ENCODE measurements around the gene CYP11A1.

The CYP11A1 gene

GRCh38 chr15:74332611-74333010 lies 34.8 kb downstream of the CYP11A1 start:
- no peak for DNase-seq (ENCODE audit: insufficient read length, low spot score)
- TF ChIP-seq SPI1 (IDR thresholded peaks at IDR 0.05; ENCODE audit: low read depth, low read length) (no peak), POLR2AphosphoS5 (IDR thresholded peaks at IDR 0.05; ENCODE audit: low read depth, low read length) (no peak), POLR2A (IDR thresholded peaks at IDR 0.05; ENCODE audit: low read depth, low read length) (no peak), PAX5 (IDR thresholded peaks at IDR 0.05; ENCODE audit: insufficient read depth, low read length, severe bottlenecking) (no peak)
- no peak for FAIRE-seq

DNA sequence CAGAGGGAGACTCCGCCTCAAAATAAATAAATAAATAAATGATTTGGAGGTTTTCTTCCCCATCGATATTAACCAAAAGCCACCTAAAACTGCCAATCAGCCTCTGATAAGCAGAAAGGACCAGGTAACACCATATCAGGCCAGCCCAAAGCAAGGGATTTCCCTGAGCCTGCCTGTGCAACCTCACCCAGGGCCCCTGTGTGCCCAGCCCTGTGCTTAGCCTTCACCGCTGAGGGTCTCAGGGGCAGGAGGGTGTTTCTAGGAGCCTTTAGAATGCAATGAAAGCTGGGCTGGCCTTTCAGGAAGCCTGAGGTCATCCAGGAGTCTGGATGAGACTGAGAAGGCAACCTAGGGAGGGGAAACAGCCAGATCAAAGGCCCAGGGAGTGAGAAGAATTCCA lies 35.4 kb downstream of the CYP11A1 start:
- no peak for TF ChIP-seq POLR2AphosphoS5 (IDR thresholded peaks at IDR 0.05; ENCODE audit: low read depth, low read length)
- TF ChIP-seq SPI1 (IDR thresholded peaks at IDR 0.05; ENCODE audit: low read depth, low read length), result no peak
- TF ChIP-seq POLR2A (IDR thresholded peaks at IDR 0.05; ENCODE audit: low read depth, low read length), result no peak
- TF ChIP-seq TAF1 (IDR thresholded peaks at IDR 0.05; ENCODE audit: low read depth, low read length), result no peak
- TF ChIP-seq PAX5 (IDR thresholded peaks at IDR 0.05; ENCODE audit: insufficient read depth, low read length, severe bottlenecking), result no peak
- no peak for TF ChIP-seq POU2F2 (IDR thresholded peaks at IDR 0.05; ENCODE audit: low read depth, low read length)
- no peak for DNase-seq (ENCODE audit: insufficient read length, low spot score)
- no peak for FAIRE-seq

DNA sequence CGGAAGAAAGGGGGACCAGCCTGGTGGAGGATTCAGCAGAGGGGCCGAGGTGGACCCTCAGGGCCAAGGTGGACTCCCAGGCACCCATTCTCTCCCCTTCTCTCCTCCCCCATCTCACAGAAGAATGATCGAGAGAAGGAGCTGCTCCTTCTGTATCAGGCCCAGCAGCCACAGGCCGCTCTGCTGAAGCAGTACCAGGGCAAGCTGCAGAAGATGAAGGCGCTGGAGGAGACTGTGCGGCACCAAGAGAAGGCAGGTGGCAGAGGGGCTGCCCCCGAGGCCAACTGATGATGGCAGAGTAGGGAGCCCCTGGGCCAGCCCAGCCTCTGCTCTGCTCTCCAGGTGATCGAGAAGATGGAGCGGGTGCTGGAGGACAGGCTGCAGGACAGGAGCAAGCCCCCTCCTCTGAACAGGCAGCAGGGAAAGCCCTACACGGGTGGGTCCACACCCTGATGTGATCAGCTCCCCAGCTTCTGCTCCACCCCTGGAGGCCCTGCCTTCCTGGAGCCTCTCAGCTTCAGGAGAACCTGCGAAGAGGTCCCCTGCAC lies 36.5 kb downstream of the CYP11A1 start:
- DNase-seq (ENCODE audit: insufficient read length, low spot score) (no peak), FAIRE-seq (no peak)
- TF ChIP-seq POLR2A (IDR thresholded peaks at IDR 0.05; ENCODE audit: low read depth, low read length) (no peak), POU2F2 (IDR thresholded peaks at IDR 0.05; ENCODE audit: low read depth, low read length) (no peak), PAX5 (IDR thresholded peaks at IDR 0.05; ENCODE audit: insufficient read depth, low read length, severe bottlenecking) (no peak), POLR2AphosphoS5 (IDR thresholded peaks at IDR 0.05; ENCODE audit: low read depth, low read length) (no peak), SPI1 (IDR thresholded peaks at IDR 0.05; ENCODE audit: low read depth, low read length) (no peak), TAF1 (IDR thresholded peaks at IDR 0.05; ENCODE audit: low read depth, low read length) (no peak)

DNA sequence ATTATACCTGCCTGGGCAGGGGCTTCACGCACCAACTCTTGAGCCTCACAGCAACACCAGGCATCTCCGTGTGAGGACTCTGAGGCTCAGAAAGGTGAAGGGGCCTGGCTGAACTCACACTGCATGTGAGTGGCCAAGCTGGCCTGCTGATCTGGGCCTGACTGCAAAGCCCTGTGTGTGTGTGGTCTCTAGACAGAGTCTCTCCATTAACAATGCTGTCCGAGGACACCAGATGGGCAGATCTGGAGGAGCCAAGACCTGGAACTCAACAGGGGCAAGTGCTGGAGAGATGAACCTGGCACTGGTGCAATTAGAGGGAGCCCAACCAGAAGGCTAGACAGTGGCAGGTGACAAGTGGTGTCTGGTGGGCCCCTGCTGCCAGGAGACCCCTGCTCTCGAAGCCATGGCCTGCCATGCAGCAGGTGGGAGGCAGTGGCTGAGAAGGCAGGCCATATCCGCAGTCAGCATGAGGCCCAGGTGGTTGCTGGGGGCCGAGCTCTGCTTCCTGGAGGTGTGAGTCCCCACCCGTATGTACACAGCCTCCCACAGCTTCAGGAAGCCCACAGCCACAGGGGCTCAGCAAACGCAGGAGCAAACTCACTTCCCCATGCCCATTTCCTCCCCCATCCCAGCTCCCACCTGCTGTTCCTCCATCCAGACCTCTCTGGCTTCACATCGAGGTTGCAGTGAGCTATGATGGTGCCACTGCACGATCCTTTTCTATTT lies 39.0 kb downstream of the CYP11A1 start:
- no peak for FAIRE-seq
- TF ChIP-seq PAX5 (IDR thresholded peaks at IDR 0.05; ENCODE audit: insufficient read depth, low read length, severe bottlenecking) (no peak), SPI1 (IDR thresholded peaks at IDR 0.05; ENCODE audit: low read depth, low read length) (no peak), POLR2A (IDR thresholded peaks at IDR 0.05; ENCODE audit: low read depth, low read length) (no peak)

DNA sequence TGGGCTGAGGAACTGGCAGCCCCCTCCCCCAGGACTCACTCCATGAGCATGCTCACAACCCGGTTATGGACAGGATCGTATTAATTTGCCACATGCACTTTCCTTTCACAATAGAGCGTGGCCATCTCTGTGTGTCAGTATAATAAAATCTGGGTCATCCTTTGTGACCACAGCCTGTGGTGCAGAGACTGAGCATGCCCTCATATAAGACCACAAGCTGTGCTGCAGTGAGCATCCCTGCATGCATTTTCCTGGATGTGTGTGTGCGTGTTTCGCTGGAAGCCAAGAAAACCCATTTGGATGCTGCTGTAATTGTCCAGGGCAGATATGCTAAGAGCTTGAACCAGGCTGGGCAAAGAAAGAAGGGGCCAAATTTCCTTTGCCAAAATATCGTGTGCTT lies 39.7 kb downstream of the CYP11A1 start:
- TF ChIP-seq POLR2A (IDR thresholded peaks at IDR 0.05; ENCODE audit: low read depth, low read length), result no peak
- no peak for TF ChIP-seq SPI1 (IDR thresholded peaks at IDR 0.05; ENCODE audit: low read depth, low read length)
- TF ChIP-seq POLR2AphosphoS5 (IDR thresholded peaks at IDR 0.05; ENCODE audit: low read depth, low read length), result no peak
- no peak for TF ChIP-seq POU2F2 (IDR thresholded peaks at IDR 0.05; ENCODE audit: low read depth, low read length)
- no peak for TF ChIP-seq TAF1 (IDR thresholded peaks at IDR 0.05; ENCODE audit: low read depth, low read length)
- TF ChIP-seq PAX5 (IDR thresholded peaks at IDR 0.05; ENCODE audit: insufficient read depth, low read length, severe bottlenecking), result no peak
- FAIRE-seq (no peak), DNase-seq (ENCODE audit: insufficient read length, low spot score) (no peak)

More for the DNA sequence above, 39.0 kb downstream of the CYP11A1 start:
- DNase-seq (ENCODE audit: insufficient read length, low spot score), result no peak

- TF ChIP-seq POLR2AphosphoS5 (IDR thresholded peaks at IDR 0.05; ENCODE audit: low read depth, low read length) (no peak), TAF1 (IDR thresholded peaks at IDR 0.05; ENCODE audit: low read depth, low read length) (no peak), POU2F2 (IDR thresholded peaks at IDR 0.05; ENCODE audit: low read depth, low read length) (no peak), PAX5 (IDR thresholded peaks at IDR 0.05; ENCODE audit: insufficient read depth, low read length, severe bottlenecking) (no peak), POLR2A (IDR thresholded peaks at IDR 0.05; ENCODE audit: low read depth, low read length) (no peak)
- FAIRE-seq, result no peak
- DNase-seq (ENCODE audit: insufficient read length, low spot score), result no peak
Observed at GRCh38 chr15:74326746-74327145, 40.7 kb downstream of the CYP11A1 start.

- FAIRE-seq, result no peak
- DNase-seq (ENCODE audit: insufficient read length, low spot score), result no peak
- TF ChIP-seq TAF1 (IDR thresholded peaks at IDR 0.05; ENCODE audit: low read depth, low read length) (no peak), PAX5 (IDR thresholded peaks at IDR 0.05; ENCODE audit: insufficient read depth, low read length, severe bottlenecking) (no peak), POU2F2 (IDR thresholded peaks at IDR 0.05; ENCODE audit: low read depth, low read length) (no peak), SPI1 (IDR thresholded peaks at IDR 0.05; ENCODE audit: low read depth, low read length) (no peak), POLR2A (IDR thresholded peaks at IDR 0.05; ENCODE audit: low read depth, low read length) (no peak), POLR2AphosphoS5 (IDR thresholded peaks at IDR 0.05; ENCODE audit: low read depth, low read length) (no peak)
Observed at GRCh38 chr15:74324714-74325113, 42.7 kb downstream of the CYP11A1 start.

DNA sequence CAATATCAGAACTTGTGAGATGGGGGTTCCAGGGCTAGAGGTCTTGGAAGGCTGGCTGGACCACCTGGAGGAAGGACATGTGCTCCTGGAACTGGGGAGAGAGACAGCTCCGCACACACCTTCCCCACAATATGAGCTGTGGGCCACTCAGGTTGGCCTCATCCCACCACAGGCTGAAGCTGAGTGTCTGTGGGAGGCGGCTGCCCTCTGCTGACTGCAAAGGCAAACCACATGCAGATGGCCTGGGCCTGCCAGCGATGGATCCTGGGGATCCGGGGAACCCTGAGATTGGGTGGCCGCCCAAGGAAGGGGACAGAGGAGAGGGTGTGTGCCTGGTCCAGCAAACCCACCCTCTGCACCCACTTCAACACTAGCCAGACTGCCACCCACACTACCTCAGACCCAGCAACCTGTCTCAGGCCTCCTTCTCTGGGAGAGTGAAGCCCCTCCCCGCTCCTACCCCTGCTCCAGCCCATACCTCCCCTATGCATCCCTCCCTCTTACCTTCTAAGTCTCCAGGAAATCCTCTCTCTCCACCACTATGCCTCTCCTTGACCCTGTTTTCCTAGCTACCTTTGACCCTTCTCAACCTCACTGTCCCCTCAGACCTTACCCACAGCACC lies 44.8 kb downstream of the CYP11A1 start:
- FAIRE-seq, result peak; percentile 96
- TF ChIP-seq POLR2AphosphoS5 (IDR thresholded peaks at IDR 0.05; ENCODE audit: low read depth, low read length) (no peak), PAX5 (IDR thresholded peaks at IDR 0.05; ENCODE audit: insufficient read depth, low read length, severe bottlenecking) (no peak), POLR2A (IDR thresholded peaks at IDR 0.05; ENCODE audit: low read depth, low read length) (no peak), SPI1 (IDR thresholded peaks at IDR 0.05; ENCODE audit: low read depth, low read length) (no peak), POU2F2 (IDR thresholded peaks at IDR 0.05; ENCODE audit: low read depth, low read length) (peak; percentile 79; the same call in 1 of the 2 replicates), TAF1 (IDR thresholded peaks at IDR 0.05; ENCODE audit: low read depth, low read length) (no peak)
- peak; percentile 81 for DNase-seq (ENCODE audit: insufficient read length, low spot score)

DNA sequence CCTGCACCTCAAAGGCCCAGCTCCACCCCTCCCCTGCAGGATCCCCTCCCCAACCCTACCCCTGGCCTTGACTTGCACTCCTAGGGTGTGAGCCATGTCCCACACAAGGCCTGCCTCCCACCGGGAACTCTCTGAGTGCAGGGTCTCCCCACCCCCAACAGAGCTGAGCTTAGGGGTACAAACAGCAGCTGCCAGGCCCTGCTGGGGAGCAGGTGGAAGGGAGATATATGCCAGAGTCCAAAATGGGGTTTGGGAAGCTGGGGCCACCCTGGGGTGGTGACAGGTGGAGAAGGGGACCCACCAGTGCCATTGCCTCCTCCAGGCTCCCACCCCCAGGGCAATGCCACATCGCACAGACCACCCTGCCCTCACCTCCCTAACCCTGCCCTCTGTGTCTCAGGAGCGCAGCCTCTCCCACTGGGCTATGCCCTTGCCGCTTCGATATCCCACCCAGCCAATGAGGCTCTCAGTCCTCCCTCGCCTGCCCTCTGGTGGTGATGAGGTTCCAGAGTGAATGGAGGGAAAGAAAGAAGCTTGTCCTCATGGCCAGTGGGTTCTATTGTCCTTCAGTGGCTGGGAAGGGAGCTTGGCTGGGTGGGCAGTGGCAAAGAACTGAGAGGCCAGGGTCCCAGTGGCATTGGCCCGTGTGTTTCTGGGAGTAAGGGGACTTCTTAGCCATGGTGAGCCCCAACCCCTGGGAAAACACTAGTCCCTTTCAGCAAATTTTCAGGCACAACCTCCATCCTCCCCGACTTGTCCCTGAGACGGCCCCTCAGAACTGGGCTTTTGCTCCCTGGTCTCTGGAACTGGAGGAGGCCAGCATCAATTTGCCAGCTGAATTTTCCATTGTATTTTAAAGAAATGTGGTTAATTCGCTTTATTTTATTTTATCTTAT lies 46.8 kb downstream of the CYP11A1 start:
- FAIRE-seq (peak; percentile 89), DNase-seq (ENCODE audit: insufficient read length, low spot score) (no peak)
- no peak for TF ChIP-seq SPI1 (IDR thresholded peaks at IDR 0.05; ENCODE audit: low read depth, low read length)
- TF ChIP-seq POLR2A (IDR thresholded peaks at IDR 0.05; ENCODE audit: low read depth, low read length), result no peak
- TF ChIP-seq PAX5 (IDR thresholded peaks at IDR 0.05; ENCODE audit: insufficient read depth, low read length, severe bottlenecking), result no peak
- TF ChIP-seq POU2F2 (IDR thresholded peaks at IDR 0.05; ENCODE audit: low read depth, low read length), result no peak
- TF ChIP-seq TAF1 (IDR thresholded peaks at IDR 0.05; ENCODE audit: low read depth, low read length), result no peak
- no peak for TF ChIP-seq POLR2AphosphoS5 (IDR thresholded peaks at IDR 0.05; ENCODE audit: low read depth, low read length)
